Measurements from ENCODE around the gene GID4. TPM values are rescaled to one million over a fixed set of nuclear protein-coding genes. Genes with fewer than 3 reads are reported as not detected.

GID4 gene
- total and polyA plus RNA-seq, 2 of the 4 experiments (the other 2 are of a cell fraction) = 3.9 to 5.6 TPM

DNA sequence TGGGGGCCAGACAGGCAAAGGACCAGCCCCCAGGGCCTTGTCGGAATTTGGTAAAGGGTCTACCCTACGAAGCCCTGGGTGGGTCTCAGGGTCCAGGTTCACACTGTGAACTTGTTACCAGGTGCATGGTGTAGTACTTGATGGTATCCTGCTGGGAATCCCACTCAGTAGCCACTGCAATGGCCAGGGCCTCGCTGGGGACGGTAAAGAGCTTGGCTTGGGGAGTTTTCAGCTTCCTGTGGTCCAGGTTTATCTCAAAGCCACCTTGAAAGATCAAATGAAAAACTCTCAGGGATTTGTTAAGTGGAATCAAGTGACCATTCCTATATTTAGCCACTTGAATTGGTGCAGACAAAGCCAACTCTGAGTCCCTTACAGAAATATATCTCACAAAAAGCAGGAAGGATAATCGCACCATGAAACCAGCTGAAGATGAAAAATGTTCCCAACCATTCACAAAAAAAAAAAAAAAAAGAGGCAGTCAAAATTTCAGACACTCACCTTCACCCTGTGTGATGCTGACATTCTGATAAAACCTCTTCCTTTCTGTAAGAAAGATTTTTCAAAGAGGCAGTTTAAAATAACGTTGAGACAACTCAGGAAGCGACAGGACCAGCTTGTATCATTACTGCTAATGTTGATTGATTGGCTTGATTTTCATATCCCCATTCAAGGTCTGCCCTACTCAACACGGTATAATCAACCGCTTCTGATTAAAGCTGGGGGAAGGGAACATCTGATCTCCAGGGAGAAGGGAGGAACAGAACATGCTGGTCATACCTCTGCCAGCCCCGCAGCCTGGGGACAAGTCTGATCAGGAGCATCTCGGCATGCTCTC, 10.9 kb upstream of the GID4 start (continued):
- TF ChIP-seq NFE2L2 (IDR thresholded peaks at IDR 0.05; ENCODE audit: low read depth, low read length) (no peak), CHD1 (IDR thresholded peaks at IDR 0.05; ENCODE audit: low read depth, low read length) (no peak)

DNA sequence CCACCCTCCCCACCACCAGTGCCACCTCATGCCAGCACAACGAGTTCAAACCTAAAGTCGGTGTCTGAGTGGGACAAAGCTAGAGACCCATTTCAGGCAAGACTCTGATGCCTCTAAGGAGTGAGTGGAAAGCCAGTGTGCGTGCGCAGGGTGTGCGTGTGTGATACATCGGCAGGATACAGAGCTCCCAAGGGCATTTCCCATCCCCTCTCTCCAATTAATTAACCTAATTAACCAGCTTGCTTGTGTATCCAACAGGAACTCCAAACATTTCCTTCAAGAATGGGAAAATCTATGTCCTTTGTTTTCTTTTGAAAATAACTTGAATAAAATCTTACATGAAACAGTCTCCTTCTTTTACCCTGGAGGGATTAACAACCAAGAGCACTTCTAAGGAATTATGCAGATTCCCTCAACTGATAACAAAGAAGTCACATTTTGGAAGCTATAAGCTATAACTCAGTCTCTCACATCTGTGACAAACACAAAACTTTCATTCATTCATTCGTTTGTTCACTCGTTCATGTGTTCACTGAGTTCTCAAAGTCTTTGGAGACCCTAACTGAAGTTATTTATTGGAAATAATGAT, 10.2 kb upstream of the GID4 start:
- no peak overlapping the region for H3K4me3 ChIP-seq (ENCODE audit: insufficient read depth, low read depth, low read length)
- H4K5ac ChIP-seq (ENCODE audit: low read depth, low read length) = no peak overlapping the region
- H2AFZ ChIP-seq (replicated peaks; ENCODE audit: low read length, poor library complexity) = no peak overlapping the region
- POLR2A ChIA-PET (ENCODE audit: unreplicated experiment) = no interaction called here
- 77% methylated on average over 3 of the region's 8 CpGs; no CpG with 5 or more reads in 1 of the 2 experiments for WGBS, 2 experiments (ENCODE audit: extremely low coverage in 2 of 2, insufficient read length in 1 of 2)
- no peak overlapping the region for H4K8ac ChIP-seq (ENCODE audit: low read depth in 2 of 2, low read length in 2 of 2)
- H3K23ac ChIP-seq (ENCODE audit: low read depth, low read length) = no peak overlapping the region
- H2AK9ac ChIP-seq (replicated peaks; ENCODE audit: low read depth, low read length, poor library complexity) = no peak overlapping the region
- H3K4me1 ChIP-seq (ENCODE audit: control insufficient read depth, insufficient read depth, low read length) = peaks cover 9% of the 10 kb centered on the region; the same call in 1 of the 2 replicates
- H2BK15ac ChIP-seq (ENCODE audit: low read depth, low read length) = no peak overlapping the region
- peaks cover 31% of the 10 kb centered on the region for H3K9me1 ChIP-seq (ENCODE audit: insufficient read depth, low read length)
- no peak for DNase-seq
- in situ Hi-C loops (cut with MboI; ENCODE audit: low sequenced_read_pairs) = no loop called here
- H3K9me3 ChIP-seq (ENCODE audit: control insufficient read depth, insufficient read depth, low read length) = no peaks in the 10 kb centered on the region
- no peak overlapping the region for H2BK120ac ChIP-seq (ENCODE audit: low read depth, low read length)
- no peaks in the 10 kb centered on the region for H3K27me3 ChIP-seq (ENCODE audit: control insufficient read depth, insufficient read depth, low read length)
- no peak overlapping the region for H2BK20ac ChIP-seq (ENCODE audit: low read depth, low read length)
- H3K79me1 ChIP-seq (ENCODE audit: low read depth in 1 of 2, low read length in 2 of 2) = peaks cover 10 to 47% of the 10 kb centered on the region in 2 experiments; a peak in 3 of 4 replicates
- TF ChIP-seq RFX5 (IDR thresholded peaks at IDR 0.05; ENCODE audit: low read depth, low read length) = no peak
- TF ChIP-seq, protein P1, sequence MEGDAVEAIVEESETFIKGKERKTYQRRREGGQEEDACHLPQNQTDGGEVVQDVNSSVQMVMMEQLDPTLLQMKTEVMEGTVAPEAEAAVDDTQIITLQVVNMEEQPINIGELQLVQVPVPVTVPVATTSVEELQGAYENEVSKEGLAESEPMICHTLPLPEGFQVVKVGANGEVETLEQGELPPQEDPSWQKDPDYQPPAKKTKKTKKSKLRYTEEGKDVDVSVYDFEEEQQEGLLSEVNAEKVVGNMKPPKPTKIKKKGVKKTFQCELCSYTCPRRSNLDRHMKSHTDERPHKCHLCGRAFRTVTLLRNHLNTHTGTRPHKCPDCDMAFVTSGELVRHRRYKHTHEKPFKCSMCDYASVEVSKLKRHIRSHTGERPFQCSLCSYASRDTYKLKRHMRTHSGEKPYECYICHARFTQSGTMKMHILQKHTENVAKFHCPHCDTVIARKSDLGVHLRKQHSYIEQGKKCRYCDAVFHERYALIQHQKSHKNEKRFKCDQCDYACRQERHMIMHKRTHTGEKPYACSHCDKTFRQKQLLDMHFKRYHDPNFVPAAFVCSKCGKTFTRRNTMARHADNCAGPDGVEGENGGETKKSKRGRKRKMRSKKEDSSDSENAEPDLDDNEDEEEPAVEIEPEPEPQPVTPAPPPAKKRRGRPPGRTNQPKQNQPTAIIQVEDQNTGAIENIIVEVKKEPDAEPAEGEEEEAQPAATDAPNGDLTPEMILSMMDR (conservative IDR thresholded peaks at IDR 0.05; ENCODE audit: low read depth, low read length) = no peak
- no peak for TF ChIP-seq CEBPB (IDR thresholded peaks at IDR 0.05; ENCODE audit: low read depth, low read length)
- no peak for TF ChIP-seq RAD21 (IDR thresholded peaks at IDR 0.05; ENCODE audit: low read length)
- no peak overlapping the region for H4K91ac ChIP-seq (ENCODE audit: insufficient read depth, low read depth, low read length)
- H3K18ac ChIP-seq (ENCODE audit: low read depth, low read length) = no peak overlapping the region
- dilution Hi-C loops (cut with HindIII; ENCODE audit: low sequenced_read_pairs, unreplicated experiment) = no loop called here
- H3K36me3 ChIP-seq (ENCODE audit: control insufficient read depth, insufficient read depth, low read length) = peaks cover 2% of the 10 kb centered on the region; the same call in 1 of the 2 replicates
- BruUV-seq (replicated peaks) = no TSS peak
- H3K27ac ChIP-seq (ENCODE audit: insufficient read depth, low read length) = no peak overlapping the region
- no peaks in the 10 kb centered on the region; the same call in 1 of the 2 replicates for H4K20me1 ChIP-seq (ENCODE audit: insufficient read depth, low read length)
- no peak overlapping the region for H3K14ac ChIP-seq (replicated peaks; ENCODE audit: low read depth, low read length)
- no peak overlapping the region for H3K4me2 ChIP-seq (ENCODE audit: low read depth, low read length)
- intact Hi-C loops (cut with micrococcal nuclease) = loop anchor here (5.0 kb wide), 1 partner anchor 37 kb away; no protein-coding TSS in a partner anchor
- no peak overlapping the region for H2AK5ac ChIP-seq (ENCODE audit: low read depth, low read length)
- no peak for ATAC-seq (ENCODE audit: low read depth)
- CTCF ChIA-PET = interaction anchor here (0.6 to 1.1 kb wide), 2 partner anchors 10 to 151 kb away, joined by 3 to 5 read pairs; no protein-coding TSS in a partner anchor
- no peak overlapping the region for H3K4ac ChIP-seq (ENCODE audit: low read depth, low read length)
- no peak overlapping the region for H3K9ac ChIP-seq (ENCODE audit: low read depth, low read length)
- no peak overlapping the region for H2BK5ac ChIP-seq (ENCODE audit: low read depth, low read length, poor library complexity, severe bottlenecking)
- H3K56ac ChIP-seq (ENCODE audit: extremely low read depth, insufficient read depth, low read length) = no peak overlapping the region

Data from IMR-90 (cell line).